ENCODE results near the gene LIF.

LIF gene

GRCh38 chr22:30262112-30262511 is 15.6 kb upstream of the LIF start:
- no peak for TF ChIP-seq CTCF (IDR thresholded peaks at IDR 0.05; ENCODE audit: borderline replicate concordance, control extremely low read depth, extremely low read depth, insufficient read depth, missing control alignments)
- DNase-seq (ENCODE audit: low spot score), result no peak
- in situ Hi-C loops (cut with MboI; ENCODE audit: low sequenced_read_pairs, unreplicated experiment), result loop anchor here (10.0 kb wide), 1 partner anchor 157 kb away; no protein-coding TSS in a partner anchor

- no peak for TF ChIP-seq CTCF (IDR thresholded peaks at IDR 0.05; ENCODE audit: borderline replicate concordance, control extremely low read depth, extremely low read depth, insufficient read depth, missing control alignments)
- in situ Hi-C loops (cut with MboI; ENCODE audit: low sequenced_read_pairs, unreplicated experiment), result loop anchor here (10.0 kb wide), 1 partner anchor 156 kb away; no protein-coding TSS in a partner anchor
- DNase-seq (ENCODE audit: low spot score), result no peak
These were observed 14.6 kb upstream of the LIF start for GRCh38 chr22:30261134-30261533.

- no peak for TF ChIP-seq CTCF (IDR thresholded peaks at IDR 0.05; ENCODE audit: borderline replicate concordance, control extremely low read depth, extremely low read depth, insufficient read depth, missing control alignments)
- in situ Hi-C loops (cut with MboI; ENCODE audit: low sequenced_read_pairs, unreplicated experiment), result loop anchor here (10.0 kb wide), 1 partner anchor 156 kb away; no protein-coding TSS in a partner anchor
- DNase-seq (ENCODE audit: low spot score), result no peak
These were observed 14.1 kb upstream of the LIF start for GRCh38 chr22:30260682-30261081.

- in situ Hi-C loops (cut with MboI; ENCODE audit: low sequenced_read_pairs, unreplicated experiment), result loop anchor here (10.0 kb wide), 1 partner anchor 155 kb away; no protein-coding TSS in a partner anchor
- DNase-seq (ENCODE audit: low spot score), result no peak
- no peak for TF ChIP-seq CTCF (IDR thresholded peaks at IDR 0.05; ENCODE audit: borderline replicate concordance, control extremely low read depth, extremely low read depth, insufficient read depth, missing control alignments)
These were observed 13.7 kb upstream of the LIF start for GRCh38 chr22:30260276-30260675.

GRCh38 chr22:30254314-30254713 is 7.8 kb upstream of the LIF start:
- TF ChIP-seq CTCF (IDR thresholded peaks at IDR 0.05; ENCODE audit: borderline replicate concordance, control extremely low read depth, extremely low read depth, insufficient read depth, missing control alignments), result no peak
- in situ Hi-C loops (cut with MboI; ENCODE audit: low sequenced_read_pairs, unreplicated experiment), result no loop called here
- no peak for DNase-seq (ENCODE audit: low spot score)

- in situ Hi-C loops (cut with MboI; ENCODE audit: low sequenced_read_pairs, unreplicated experiment), result no loop called here
- DNase-seq (ENCODE audit: low spot score), result peak; percentile 67
- no peak for TF ChIP-seq CTCF (IDR thresholded peaks at IDR 0.05; ENCODE audit: borderline replicate concordance, control extremely low read depth, extremely low read depth, insufficient read depth, missing control alignments)
These were observed 6.8 kb upstream of the LIF start for GRCh38 chr22:30253205-30253852.
